Measurements from ENCODE around the gene UST. TPM values are rescaled to one million over a fixed set of nuclear protein-coding genes. Genes with fewer than 3 reads are reported as not detected.

UST gene
- total and polyA plus RNA-seq, 4 donors = 0.24 to 2.7 (median 0.87) TPM

DNA sequence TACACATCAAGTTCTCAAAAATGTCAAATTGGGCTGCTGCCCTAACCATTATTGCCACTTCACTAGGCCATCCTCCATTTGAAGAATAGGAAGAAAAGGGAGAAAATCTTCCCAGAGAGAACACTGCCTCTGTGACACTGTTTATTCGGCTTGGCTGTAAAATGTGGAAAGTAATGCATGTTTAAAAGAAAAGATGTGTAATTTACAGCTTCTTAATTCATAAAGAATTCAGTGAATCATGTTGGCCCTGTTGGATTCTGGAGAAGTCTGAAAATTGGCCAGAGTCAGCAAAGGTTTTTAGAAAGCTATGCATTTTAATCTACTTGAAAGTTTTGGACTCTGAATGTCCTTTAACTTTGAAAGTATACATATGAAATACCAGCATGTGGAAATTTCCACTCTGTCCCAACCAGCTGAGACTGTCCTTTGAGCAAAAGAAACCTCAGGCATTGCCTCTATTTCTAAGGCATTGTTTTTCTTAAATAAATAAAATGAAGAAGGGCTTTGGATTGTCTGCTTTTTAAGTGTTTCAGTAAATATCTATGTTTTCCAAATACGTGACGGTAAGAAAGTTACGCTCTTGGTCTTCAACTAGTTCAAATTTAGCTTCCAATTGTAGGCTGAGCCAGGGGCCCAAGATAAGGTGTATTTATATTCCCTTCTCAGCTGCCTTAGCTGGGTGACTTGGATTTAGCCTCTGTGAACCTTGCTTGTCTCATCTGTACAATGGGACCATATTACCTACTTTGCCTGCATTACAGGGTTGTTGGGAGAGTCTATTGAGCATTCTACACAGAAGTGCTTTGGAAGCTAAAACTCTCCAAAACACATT lies 222.2 kb downstream of the UST start:
- TF ChIP-seq FOXA2 (IDR thresholded peaks at IDR 0.05) (no peak), EGR1 (IDR thresholded peaks at IDR 0.05; ENCODE audit: low read depth in 2 of 2) (no peak), RXRA (IDR thresholded peaks at IDR 0.05) (no peak), YY1 (IDR thresholded peaks at IDR 0.05) (no peak), RAD21 (IDR thresholded peaks at IDR 0.05) (no peak), FOXA1 (IDR thresholded peaks at IDR 0.05) (no peak), TAF1 (conservative IDR thresholded peaks at IDR 0.05) (no peak), JUND (IDR thresholded peaks at IDR 0.05) (no peak), HNF4G (IDR thresholded peaks at IDR 0.05) (no peak), HNF4A (conservative IDR thresholded peaks at IDR 0.05) (no peak), NR2F2 (IDR thresholded peaks at IDR 0.05) (no peak), SP1 (IDR thresholded peaks at IDR 0.05) (no peak), GABPA (IDR thresholded peaks at IDR 0.05 in 1 of 2, conservative IDR thresholded peaks at IDR 0.05 in 1 of 2) (no peak)
- TF ChIP-seq, protein P1, sequence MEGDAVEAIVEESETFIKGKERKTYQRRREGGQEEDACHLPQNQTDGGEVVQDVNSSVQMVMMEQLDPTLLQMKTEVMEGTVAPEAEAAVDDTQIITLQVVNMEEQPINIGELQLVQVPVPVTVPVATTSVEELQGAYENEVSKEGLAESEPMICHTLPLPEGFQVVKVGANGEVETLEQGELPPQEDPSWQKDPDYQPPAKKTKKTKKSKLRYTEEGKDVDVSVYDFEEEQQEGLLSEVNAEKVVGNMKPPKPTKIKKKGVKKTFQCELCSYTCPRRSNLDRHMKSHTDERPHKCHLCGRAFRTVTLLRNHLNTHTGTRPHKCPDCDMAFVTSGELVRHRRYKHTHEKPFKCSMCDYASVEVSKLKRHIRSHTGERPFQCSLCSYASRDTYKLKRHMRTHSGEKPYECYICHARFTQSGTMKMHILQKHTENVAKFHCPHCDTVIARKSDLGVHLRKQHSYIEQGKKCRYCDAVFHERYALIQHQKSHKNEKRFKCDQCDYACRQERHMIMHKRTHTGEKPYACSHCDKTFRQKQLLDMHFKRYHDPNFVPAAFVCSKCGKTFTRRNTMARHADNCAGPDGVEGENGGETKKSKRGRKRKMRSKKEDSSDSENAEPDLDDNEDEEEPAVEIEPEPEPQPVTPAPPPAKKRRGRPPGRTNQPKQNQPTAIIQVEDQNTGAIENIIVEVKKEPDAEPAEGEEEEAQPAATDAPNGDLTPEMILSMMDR (IDR thresholded peaks at IDR 0.05; ENCODE audit: low read depth, low read length, missing input control) = no peak
- TF ChIP-seq, protein P2, sequence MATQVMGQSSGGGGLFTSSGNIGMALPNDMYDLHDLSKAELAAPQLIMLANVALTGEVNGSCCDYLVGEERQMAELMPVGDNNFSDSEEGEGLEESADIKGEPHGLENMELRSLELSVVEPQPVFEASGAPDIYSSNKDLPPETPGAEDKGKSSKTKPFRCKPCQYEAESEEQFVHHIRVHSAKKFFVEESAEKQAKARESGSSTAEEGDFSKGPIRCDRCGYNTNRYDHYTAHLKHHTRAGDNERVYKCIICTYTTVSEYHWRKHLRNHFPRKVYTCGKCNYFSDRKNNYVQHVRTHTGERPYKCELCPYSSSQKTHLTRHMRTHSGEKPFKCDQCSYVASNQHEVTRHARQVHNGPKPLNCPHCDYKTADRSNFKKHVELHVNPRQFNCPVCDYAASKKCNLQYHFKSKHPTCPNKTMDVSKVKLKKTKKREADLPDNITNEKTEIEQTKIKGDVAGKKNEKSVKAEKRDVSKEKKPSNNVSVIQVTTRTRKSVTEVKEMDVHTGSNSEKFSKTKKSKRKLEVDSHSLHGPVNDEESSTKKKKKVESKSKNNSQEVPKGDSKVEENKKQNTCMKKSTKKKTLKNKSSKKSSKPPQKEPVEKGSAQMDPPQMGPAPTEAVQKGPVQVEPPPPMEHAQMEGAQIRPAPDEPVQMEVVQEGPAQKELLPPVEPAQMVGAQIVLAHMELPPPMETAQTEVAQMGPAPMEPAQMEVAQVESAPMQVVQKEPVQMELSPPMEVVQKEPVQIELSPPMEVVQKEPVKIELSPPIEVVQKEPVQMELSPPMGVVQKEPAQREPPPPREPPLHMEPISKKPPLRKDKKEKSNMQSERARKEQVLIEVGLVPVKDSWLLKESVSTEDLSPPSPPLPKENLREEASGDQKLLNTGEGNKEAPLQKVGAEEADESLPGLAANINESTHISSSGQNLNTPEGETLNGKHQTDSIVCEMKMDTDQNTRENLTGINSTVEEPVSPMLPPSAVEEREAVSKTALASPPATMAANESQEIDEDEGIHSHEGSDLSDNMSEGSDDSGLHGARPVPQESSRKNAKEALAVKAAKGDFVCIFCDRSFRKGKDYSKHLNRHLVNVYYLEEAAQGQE (IDR thresholded peaks at IDR 0.05) = no peak
- TF ChIP-seq, protein P3, sequence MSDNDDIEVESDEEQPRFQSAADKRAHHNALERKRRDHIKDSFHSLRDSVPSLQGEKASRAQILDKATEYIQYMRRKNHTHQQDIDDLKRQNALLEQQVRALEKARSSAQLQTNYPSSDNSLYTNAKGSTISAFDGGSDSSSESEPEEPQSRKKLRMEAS (IDR thresholded peaks at IDR 0.05) = no peak
- TF ChIP-seq, protein P4, sequence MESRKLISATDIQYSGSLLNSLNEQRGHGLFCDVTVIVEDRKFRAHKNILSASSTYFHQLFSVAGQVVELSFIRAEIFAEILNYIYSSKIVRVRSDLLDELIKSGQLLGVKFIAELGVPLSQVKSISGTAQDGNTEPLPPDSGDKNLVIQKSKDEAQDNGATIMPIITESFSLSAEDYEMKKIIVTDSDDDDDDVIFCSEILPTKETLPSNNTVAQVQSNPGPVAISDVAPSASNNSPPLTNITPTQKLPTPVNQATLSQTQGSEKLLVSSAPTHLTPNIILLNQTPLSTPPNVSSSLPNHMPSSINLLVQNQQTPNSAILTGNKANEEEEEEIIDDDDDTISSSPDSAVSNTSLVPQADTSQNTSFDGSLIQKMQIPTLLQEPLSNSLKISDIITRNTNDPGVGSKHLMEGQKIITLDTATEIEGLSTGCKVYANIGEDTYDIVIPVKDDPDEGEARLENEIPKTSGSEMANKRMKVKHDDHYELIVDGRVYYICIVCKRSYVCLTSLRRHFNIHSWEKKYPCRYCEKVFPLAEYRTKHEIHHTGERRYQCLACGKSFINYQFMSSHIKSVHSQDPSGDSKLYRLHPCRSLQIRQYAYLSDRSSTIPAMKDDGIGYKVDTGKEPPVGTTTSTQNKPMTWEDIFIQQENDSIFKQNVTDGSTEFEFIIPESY (IDR thresholded peaks at IDR 0.05) = no peak
- TF ChIP-seq, protein P5, sequence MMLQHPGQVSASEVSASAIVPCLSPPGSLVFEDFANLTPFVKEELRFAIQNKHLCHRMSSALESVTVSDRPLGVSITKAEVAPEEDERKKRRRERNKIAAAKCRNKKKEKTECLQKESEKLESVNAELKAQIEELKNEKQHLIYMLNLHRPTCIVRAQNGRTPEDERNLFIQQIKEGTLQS (IDR thresholded peaks at IDR 0.05) = no peak
- Histone ChIP-seq H3K9ac (ENCODE audit: low read depth in 1 of 2, low read length in 2 of 2) (no peak overlapping the region), H3K27ac (ENCODE audit: low read depth in 1 of 2, low read length in 2 of 2) (no peak overlapping the region), H3K4me3 (ENCODE audit: low read depth in 1 of 3, low read length in 3 of 3) (no peak overlapping the region), H3K4me1 (ENCODE audit: control insufficient read depth in 4 of 4, insufficient read depth in 4 of 4, low read length in 3 of 4) (no peaks in the 10 kb centered on the region), H3K36me3 (ENCODE audit: control insufficient read depth in 4 of 4, insufficient read depth in 3 of 4, low read depth in 1 of 4, low read length in 3 of 4) (no peaks in the 10 kb centered on the region), H3K27me3 (ENCODE audit: control insufficient read depth in 4 of 4, insufficient read depth in 4 of 4, low read length in 3 of 4) (peaks cover 0 to 8% (median 0%) of the 10 kb centered on the region in 4 donors), H3K9me3 (ENCODE audit: control insufficient read depth in 4 of 4, low read length in 3 of 4) (no peaks in the 10 kb centered on the region)
- no peak for DNase-seq (ENCODE audit: low spot score)
- WGBS = 93% methylated on average over 4 of the region's 4 CpGs
